Body of pancreas (tissue), 4 donors: ENCODE data around the gene DNAJB8. TPM values are rescaled to one million over a fixed set of nuclear protein-coding genes. Genes with fewer than 3 reads are reported as not detected.
A peak's percentile ranks its signal among the peaks of the same experiment; 100 is the strongest.

Source experiments
- ATAC-seq: fragments of 150-250 bp; one replicate; pipeline ENCODE4 v1.9.1; 2016
- DNase-seq, 4 donors: peaks; one replicate each; pipeline ENCODE4 v3.0.0-alpha.2; 2019
- H3K27ac ChIP-seq, 4 donors: fragments of 200-600 bp; sonication (generic); 1 replicate in 3 of 4; 2 replicates in 1 of 4; pipeline versions ENCODE4 v1.5.1 to v1.6.1; 2016 to 2019; ENCODE audit warnings: mild to moderate bottlenecking in 1 of 4, mixed read lengths in 1 of 4, moderate library complexity in 1 of 4
- H3K27me3 ChIP-seq, 2 donors: fragments of 200-600 bp; sonication (generic); one replicate each; pipeline ENCODE4 v1.6.0; 2016; ENCODE audit warnings: mild to moderate bottlenecking in 1 of 2
- H3K36me3 ChIP-seq, 2 donors: fragments of 200-600 bp; sonication (generic); replicated peaks in 1 of 2; 2 replicates each; pipeline ENCODE4 v1.5.1; 2016; ENCODE audit warnings: low read depth in 2 of 2; ENCODE audit not compliant: insufficient read depth in 1 of 2
- H3K4me1 ChIP-seq: fragments of 200-600 bp; sonication (generic); one replicate; pipeline ENCODE4 v1.6.0; 2016
- H3K4me3 ChIP-seq, 2 donors: fragments of 200-600 bp; sonication (generic); 1 replicate in 1 of 2; 2 replicates in 1 of 2; pipeline ENCODE4 v1.5.1; 2016 to 2019
- H3K9me3 ChIP-seq, 3 donors: fragments of 200-600 bp; sonication (generic); 1 replicate in 2 of 3; 2 replicates in 1 of 3; pipeline ENCODE4 v1.5.1; 2016
- POLR2A ChIP-seq, 3 donors: fragments of 450-650 bp; IDR thresholded peaks; one replicate each; pipeline ENCODE4 v1.6.1; 2016; ENCODE audit warnings: antibody characterized with exemption in 3 of 3, mild to moderate bottlenecking in 2 of 3
- WGBS, 2 donors: methylation state at CpG; one replicate each; pipeline ENCODE4 v1.1.5; 2017; 5-methylcytosine and 5-hydroxymethylcytosine counted together
- intact Hi-C: fragments of 100-400 bp; cut with DNase I; formaldehyde crosslinking; loops from one replicate; pipeline ENCODE4 v1.15.1; 2023
- total RNA-seq, 2 donors: library from RNA; depleted of rRNA; stranded (reverse); fragments of >200 nt; gene quantifications; one replicate each; pipeline ENCODE4 v1.1.0, GENCODE V29; 2016
- TF ChIP-seq, protein P1 (sequence below), 7 experiments: fragments of 450-650 bp in 4 of 7; fragments of 200-600 bp in 3 of 7; sonication (generic) in 3 of 7; IDR thresholded peaks; one replicate each; pipeline ENCODE4 v1.5.1; 2016 to 2019; ENCODE audit warnings: antibody characterized with exemption in 7 of 7

DNAJB8 gene
- total RNA-seq, 2 donors from 2014 or later, result not detected

DNA sequence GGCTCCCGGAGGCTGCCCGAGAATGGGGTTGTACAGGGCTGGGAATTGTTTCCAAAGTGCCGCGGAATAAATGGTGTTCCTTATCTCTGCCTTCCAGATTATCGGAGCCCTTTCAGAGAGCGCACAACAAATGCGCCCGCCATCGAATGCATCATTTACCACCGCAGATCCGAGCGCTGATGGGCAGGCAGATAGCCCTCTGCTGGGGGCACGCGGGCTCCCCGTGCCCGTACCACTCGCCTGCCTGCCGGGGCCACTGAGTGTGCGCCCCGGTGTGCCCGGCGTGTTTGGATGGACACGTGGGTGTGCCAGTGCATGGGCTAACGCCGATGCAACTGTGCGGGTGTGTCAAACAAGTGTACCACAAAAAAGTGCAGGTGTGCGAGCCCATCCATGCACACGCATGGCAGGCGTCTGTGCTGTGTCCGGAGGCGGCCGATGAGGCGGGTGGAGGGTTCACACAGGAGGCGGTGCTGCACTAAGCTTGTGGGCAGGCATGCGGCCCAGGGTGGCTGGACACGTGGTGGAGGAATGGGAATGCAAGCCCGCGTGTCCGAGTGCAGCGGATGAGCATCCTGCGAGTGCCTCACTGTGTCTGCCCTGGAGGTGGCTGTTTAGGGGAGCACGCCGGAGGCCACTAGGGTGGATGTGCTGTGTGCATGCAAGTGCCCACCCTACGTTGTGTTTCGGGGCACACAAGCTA, 30.1 kb upstream of the DNAJB8 start:
- Histone ChIP-seq H3K36me3 (no peaks in the 10 kb centered on the region), H3K27me3 (peaks cover 0 to under 1% of the 10 kb centered on the region in 2 donors), H3K9me3 (no peaks in the 10 kb centered on the region), H3K4me1 (peaks cover 40% of the 10 kb centered on the region), H3K27ac (no peak overlapping the region), H3K4me3 (no peak overlapping the region)
- no peak for TF ChIP-seq POLR2A (IDR thresholded peaks at IDR 0.05)
- TF ChIP-seq, protein P1, sequence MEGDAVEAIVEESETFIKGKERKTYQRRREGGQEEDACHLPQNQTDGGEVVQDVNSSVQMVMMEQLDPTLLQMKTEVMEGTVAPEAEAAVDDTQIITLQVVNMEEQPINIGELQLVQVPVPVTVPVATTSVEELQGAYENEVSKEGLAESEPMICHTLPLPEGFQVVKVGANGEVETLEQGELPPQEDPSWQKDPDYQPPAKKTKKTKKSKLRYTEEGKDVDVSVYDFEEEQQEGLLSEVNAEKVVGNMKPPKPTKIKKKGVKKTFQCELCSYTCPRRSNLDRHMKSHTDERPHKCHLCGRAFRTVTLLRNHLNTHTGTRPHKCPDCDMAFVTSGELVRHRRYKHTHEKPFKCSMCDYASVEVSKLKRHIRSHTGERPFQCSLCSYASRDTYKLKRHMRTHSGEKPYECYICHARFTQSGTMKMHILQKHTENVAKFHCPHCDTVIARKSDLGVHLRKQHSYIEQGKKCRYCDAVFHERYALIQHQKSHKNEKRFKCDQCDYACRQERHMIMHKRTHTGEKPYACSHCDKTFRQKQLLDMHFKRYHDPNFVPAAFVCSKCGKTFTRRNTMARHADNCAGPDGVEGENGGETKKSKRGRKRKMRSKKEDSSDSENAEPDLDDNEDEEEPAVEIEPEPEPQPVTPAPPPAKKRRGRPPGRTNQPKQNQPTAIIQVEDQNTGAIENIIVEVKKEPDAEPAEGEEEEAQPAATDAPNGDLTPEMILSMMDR (IDR thresholded peaks at IDR 0.05), result no peak
- intact Hi-C loops, result loop anchor here (5.0 kb wide), 1 partner anchor 69 kb away; no protein-coding TSS in a partner anchor
- DNase-seq (peak in 3 of 4 donors; percentile 11 to 30 (median 22)), ATAC-seq (peak; percentile 5)
- WGBS, 2 donors, result 60 to 75% methylated on average over 34 to 45 of the region's 45 CpGs

DNA sequence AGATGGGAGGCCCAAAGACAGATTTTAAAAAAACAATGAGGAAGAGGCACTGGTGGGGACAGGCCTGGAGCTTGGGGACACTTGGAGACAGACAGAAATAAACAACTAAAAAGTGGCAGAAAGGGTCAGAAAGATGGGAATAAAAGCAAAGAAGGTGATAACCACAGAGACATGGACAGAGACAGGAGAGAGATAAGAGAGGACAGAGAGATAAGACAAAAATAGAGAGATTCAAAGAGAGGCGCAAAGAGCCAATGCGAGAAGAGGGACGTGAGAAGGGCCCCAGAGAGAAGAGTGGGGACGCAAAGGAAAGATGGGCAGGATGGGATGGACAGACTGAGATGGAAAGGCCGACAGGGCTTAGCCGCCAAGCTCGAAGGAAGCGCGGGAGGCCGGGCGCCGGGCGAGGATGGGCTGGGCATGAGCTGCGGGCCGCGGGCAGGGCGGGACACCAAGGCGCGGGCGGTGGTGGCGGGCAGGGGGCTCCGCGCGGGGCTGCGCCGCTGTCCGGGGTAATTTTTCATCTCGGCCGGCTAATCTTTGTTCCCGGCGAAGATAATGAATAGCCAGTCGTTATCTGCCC, 29.4 kb upstream of the DNAJB8 start:
- DNase-seq (no peak), ATAC-seq (no peak)
- 63 to 70% methylated on average over 32 of the region's 32 CpGs for WGBS, 2 donors
- no peak overlapping the region for H3K4me3 ChIP-seq
- intact Hi-C loops, result loop anchor here (5.0 kb wide), 1 partner anchor 69 kb away; no protein-coding TSS in a partner anchor
- peaks cover 44% of the 10 kb centered on the region for H3K4me1 ChIP-seq
- H3K27ac ChIP-seq, result no peak overlapping the region
- peaks cover 0 to 4% of the 10 kb centered on the region in 2 donors for H3K27me3 ChIP-seq
- no peak for TF ChIP-seq POLR2A (IDR thresholded peaks at IDR 0.05)
- TF ChIP-seq, protein P1 (IDR thresholded peaks at IDR 0.05), result no peak
- H3K36me3 ChIP-seq, result no peaks in the 10 kb centered on the region
- H3K9me3 ChIP-seq, result no peaks in the 10 kb centered on the region

DNA sequence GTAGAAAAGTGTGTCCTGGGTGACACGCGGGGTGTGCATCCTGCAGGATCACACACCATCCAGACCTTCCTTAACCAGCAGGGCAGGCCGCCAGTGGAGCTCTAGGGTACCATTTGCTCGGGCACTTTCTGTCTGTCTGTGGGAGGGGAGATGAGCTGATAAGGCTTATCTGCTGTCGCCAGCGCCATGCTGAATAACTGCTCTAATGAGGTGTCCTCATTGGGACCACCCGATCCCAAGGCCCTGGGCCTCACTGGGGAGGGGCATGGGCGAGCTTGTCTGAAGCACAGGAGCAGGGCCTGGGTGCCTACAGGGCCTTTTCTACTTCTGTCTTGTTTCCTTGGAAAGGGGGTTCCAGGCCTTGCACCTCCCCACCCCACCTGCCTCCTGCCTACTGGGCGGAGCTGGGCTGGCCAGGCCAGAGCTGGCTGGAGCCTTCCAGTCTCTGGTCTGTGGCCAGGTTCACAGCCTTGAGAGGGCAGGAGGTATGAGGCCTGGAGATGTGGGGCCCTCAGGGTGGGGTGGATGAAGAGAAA, 28.8 kb upstream of the DNAJB8 start:
- peaks cover 0 to 4% of the 10 kb centered on the region in 2 donors for H3K27me3 ChIP-seq

DNA sequence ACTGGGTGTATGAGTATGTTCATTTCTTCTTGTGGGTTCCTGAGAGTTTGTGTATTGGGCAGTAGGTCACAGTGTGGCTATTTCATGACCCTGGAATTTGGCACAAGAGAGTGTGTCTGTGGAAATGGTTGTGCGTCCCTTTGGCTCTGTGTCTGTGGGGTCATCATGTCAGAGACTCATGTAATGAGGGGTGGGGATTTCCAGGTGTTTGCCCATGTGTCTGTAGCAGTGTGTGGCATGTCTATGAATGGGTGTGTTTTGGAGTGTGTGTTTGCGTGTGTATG, 27.6 kb upstream of the DNAJB8 start:
- Histone ChIP-seq H3K36me3 (no peaks in the 10 kb centered on the region), H3K27me3 (peaks cover 0 to 4% of the 10 kb centered on the region in 2 donors), H3K9me3 (no peaks in the 10 kb centered on the region), H3K27ac (no peak overlapping the region), H3K4me3 (no peak overlapping the region), H3K4me1 (peaks cover 60% of the 10 kb centered on the region)
- no peak for ATAC-seq
- DNase-seq, result no peak
- intact Hi-C loops, result no loop called here
- TF ChIP-seq, protein P1 (IDR thresholded peaks at IDR 0.05), result no peak
- TF ChIP-seq POLR2A (IDR thresholded peaks at IDR 0.05), result no peak
- 83 to 91% methylated on average over 1 to 2 of the region's 2 CpGs for WGBS, 2 donors

More for the DNA sequence above, 28.8 kb upstream of the DNAJB8 start:
- Histone ChIP-seq H3K4me3 (no peak overlapping the region), H3K36me3 (no peaks in the 10 kb centered on the region), H3K4me1 (peaks cover 48% of the 10 kb centered on the region), H3K27ac (no peak overlapping the region), H3K9me3 (no peaks in the 10 kb centered on the region)
- ATAC-seq, result no peak
- intact Hi-C loops, result loop anchor here (5.0 kb wide), 1 partner anchor 68 kb away; no protein-coding TSS in a partner anchor
- DNase-seq, result peak in 2 of 4 donors; percentile 52 to 58
- TF ChIP-seq, protein P1 (IDR thresholded peaks at IDR 0.05), result no peak
- TF ChIP-seq POLR2A (IDR thresholded peaks at IDR 0.05), result no peak
- WGBS, 2 donors, result 62 to 71% methylated on average over 4 to 8 of the region's 9 CpGs
